Prostate gland (tissue), 2 donors: Measurements from ENCODE around the gene ITFG1. TPM values are rescaled to one million over a fixed set of nuclear protein-coding genes. Genes with fewer than 3 reads are reported as not detected.

ENCODE experiments used
- DNase-seq: peaks from one replicate; pipeline ENCODE4 v3.0.0-alpha.2; 2019; ENCODE audit warnings: low spot score
- H3K27ac ChIP-seq, 2 donors: fragments of 200-600 bp; sonication (generic); 2 replicates each; pipeline ENCODE4 v1.5.1; 2017 to 2019
- H3K27me3 ChIP-seq: fragments of 200-600 bp; sonication (generic); replicated peaks from 2 replicates; pipeline ENCODE4 v1.5.1; 2019; ENCODE audit not compliant: insufficient read depth
- H3K36me3 ChIP-seq, 2 donors: fragments of 200-600 bp; sonication (generic); 1 replicate in 1 of 2; 2 replicates in 1 of 2; pipeline versions ENCODE4 v1.5.1 to v1.8.1; 2017 to 2019
- H3K4me1 ChIP-seq: fragments of 200-600 bp; sonication (generic); replicated peaks from 2 replicates; pipeline ENCODE4 v1.5.1; 2019
- H3K4me3 ChIP-seq, 2 donors: fragments of 200-600 bp; sonication (generic); 2 replicates each; pipeline ENCODE4 v1.5.1; 2017 to 2019
- H3K9me3 ChIP-seq: fragments of 200-600 bp; sonication (generic); 2 replicates; pipeline ENCODE4 v1.5.1; 2017
- CTCF ChIP-seq, 4 experiments: fragments of 200-600 bp in 2 of 4; fragments of 450-650 bp in 2 of 4; sonication (generic) in 2 of 4; IDR thresholded peaks; 1 replicate in 3 of 4; 2 replicates in 1 of 4; pipeline ENCODE4 v1.5.1; 2016 to 2019; ENCODE audit warnings: antibody characterized with exemption in 4 of 4, mild to moderate bottlenecking in 2 of 4, moderate library complexity in 2 of 4
- POLR2A ChIP-seq: fragments of 450-650 bp; IDR thresholded peaks from one replicate; pipeline ENCODE4 v1.6.1; 2016; ENCODE audit warnings: antibody characterized with exemption, mild to moderate bottlenecking
- POLR2AphosphoS5 ChIP-seq: sonication (generic); formaldehyde crosslinking; IDR thresholded peaks from one replicate; pipeline ENCODE4 v1.6.1; 2017; ENCODE audit warnings: antibody characterized with exemption
- WGBS: methylation state at CpG from one replicate; pipeline ENCODE4 v1.1.5; 2018; 5-methylcytosine and 5-hydroxymethylcytosine counted together
- intact Hi-C: fragments of 100-400 bp; cut with DNase I; formaldehyde crosslinking; loops from one replicate; pipeline ENCODE4 v1.14.2; 2022
- small RNA-seq, 2 donors: library from RNA; depleted of rRNA; stranded (forward); fragments of <200 nt; gene quantifications; one replicate each; pipeline ENCODE3, GENCODE V24; 2016
- total RNA-seq, 2 donors: library from RNA; depleted of rRNA; stranded (reverse); fragments of >200 nt; gene quantifications; one replicate each; pipeline ENCODE4 v1.1.0, GENCODE V29; 2016

Gene ITFG1
- total RNA-seq, 2 donors from 2014 or later: 49.1 to 104 TPM

- 85% methylated on average over 5 of the region's 5 CpGs for WGBS
- no peaks in the 10 kb centered on the region for H3K4me1 ChIP-seq
- no peak overlapping the region for H3K27ac ChIP-seq
- DNase-seq: no peak
- no peak for TF ChIP-seq POLR2AphosphoS5
- TF ChIP-seq CTCF (IDR thresholded peaks at IDR 0.05): no peak
- no peak for TF ChIP-seq POLR2A
- intact Hi-C loops: no loop called here
- no peaks in the 10 kb centered on the region for H3K9me3 ChIP-seq
- no peaks in the 10 kb centered on the region for H3K36me3 ChIP-seq
- no peak overlapping the region for H3K4me3 ChIP-seq
- no peaks in the 10 kb centered on the region for H3K27me3 ChIP-seq
Measured at GRCh38 chr16:47109361-47109760, 351.5 kb downstream of the ITFG1 start.

Small RNA genes lying within 50 kb of the gene (small RNA-seq; reads per million reads assigned to genes)
- gene RF00019: 0 reads per million in 2 donors
- gene RNA5SP425: 0 to 0.09 reads per million in 2 donors

Other genes with a start within 250 kb of the ITFG1 start
- 10 to 100 TPM; 70.1 to 93.7 TPM for gene PHKB, start 268 bp upstream of the ITFG1 start, total RNA-seq